SH-SY5Y (cell line): Measurements from ENCODE around the gene CEP63.

Experiments
- GATA2 ChIP-seq: IDR thresholded peaks from 2 replicates; pipeline ENCODE4 v1.6.1; 2011; ENCODE audit warnings: mild to moderate bottlenecking, low read depth, low read length
- GATA3 ChIP-seq: IDR thresholded peaks from 2 replicates; pipeline ENCODE4 v1.6.1; 2011; ENCODE audit warnings: low read depth, mild to moderate bottlenecking, low read length, moderate library complexity

GRCh38 chr3:134527538-134528186 lies 41.8 kb downstream of the CEP63 start:
- TF ChIP-seq GATA2 (no peak), GATA3 (no peak)
